GM12873 (cell line): ENCODE results near the gene CASP9.

Source experiments
- CTCF ChIP-seq: IDR thresholded peaks from 2 replicates; pipeline ENCODE4 v1.5.1; 2012; ENCODE audit warnings: low read depth, mild to moderate bottlenecking, moderate library complexity, low read length, control low read depth; ENCODE audit not compliant: insufficient read depth; ENCODE audit errors: missing control alignments

CASP9 gene

GRCh38 chr1:15557594-15557993 lies 33.6 kb upstream of the CASP9 start:
- TF ChIP-seq CTCF = no peak

GRCh38 chr1:15557008-15557407 lies 33.0 kb upstream of the CASP9 start:
- TF ChIP-seq CTCF = no peak

- no peak for TF ChIP-seq CTCF
Measured at GRCh38 chr1:15550573-15550972, 26.6 kb upstream of the CASP9 start.

- no peak for TF ChIP-seq CTCF
Measured at GRCh38 chr1:15546641-15547040, 22.6 kb upstream of the CASP9 start.

GRCh38 chr1:15543589-15544568 lies 19.9 kb upstream of the CASP9 start:
- TF ChIP-seq CTCF = no peak

- no peak for TF ChIP-seq CTCF
Measured at GRCh38 chr1:15543251-15543588, 19.2 kb upstream of the CASP9 start.

GRCh38 chr1:15542388-15543250 lies 18.6 kb upstream of the CASP9 start:
- no peak for TF ChIP-seq CTCF
